ENCODE measurements around the gene TBC1D2B. TPM values are rescaled to one million over a fixed set of nuclear protein-coding genes. Genes with fewer than 3 reads are reported as not detected.

TBC1D2B gene
- total and polyA plus RNA-seq, 8 donors, result 13.4 to 35.8 (median 22.6) TPM

DNA sequence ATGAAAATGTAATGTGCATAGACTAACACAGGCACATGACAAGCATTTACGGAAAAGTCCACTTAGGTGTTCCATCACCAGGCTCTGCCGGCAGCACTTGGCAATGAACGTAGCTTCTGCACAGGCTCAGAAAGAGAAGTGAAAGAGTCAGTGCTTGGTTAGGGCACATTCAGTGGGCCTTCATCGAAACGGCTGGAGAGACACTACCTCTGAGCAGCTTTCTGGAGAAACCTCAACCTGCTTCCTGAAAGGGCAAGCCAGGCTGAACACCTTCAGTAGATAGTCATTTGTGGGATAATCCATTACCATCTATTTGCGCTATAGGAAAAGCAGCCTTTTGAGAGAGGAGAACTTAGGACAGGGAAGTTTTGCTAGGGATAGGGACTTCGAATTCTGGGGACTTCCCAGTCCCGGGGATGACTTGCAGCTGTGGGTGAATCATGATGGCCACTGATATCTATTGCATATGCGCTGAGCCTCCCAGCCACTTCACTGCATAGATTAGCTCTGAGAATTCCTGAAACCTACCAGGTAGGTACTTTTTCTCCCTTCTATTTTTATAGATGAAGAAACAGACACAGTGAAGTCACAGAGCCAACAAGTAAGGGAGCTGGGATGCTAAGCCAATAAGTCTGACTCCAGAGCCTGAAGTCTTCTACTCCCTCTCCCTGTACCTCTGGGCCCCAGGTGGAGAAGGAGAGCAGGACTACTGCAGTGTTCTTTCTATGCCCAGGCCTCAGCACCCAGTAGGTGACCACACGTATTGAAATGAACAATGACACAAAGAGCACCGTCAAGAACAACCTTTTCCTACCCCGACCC lies 10.7 kb upstream of the TBC1D2B start:
- TF ChIP-seq, protein P1, sequence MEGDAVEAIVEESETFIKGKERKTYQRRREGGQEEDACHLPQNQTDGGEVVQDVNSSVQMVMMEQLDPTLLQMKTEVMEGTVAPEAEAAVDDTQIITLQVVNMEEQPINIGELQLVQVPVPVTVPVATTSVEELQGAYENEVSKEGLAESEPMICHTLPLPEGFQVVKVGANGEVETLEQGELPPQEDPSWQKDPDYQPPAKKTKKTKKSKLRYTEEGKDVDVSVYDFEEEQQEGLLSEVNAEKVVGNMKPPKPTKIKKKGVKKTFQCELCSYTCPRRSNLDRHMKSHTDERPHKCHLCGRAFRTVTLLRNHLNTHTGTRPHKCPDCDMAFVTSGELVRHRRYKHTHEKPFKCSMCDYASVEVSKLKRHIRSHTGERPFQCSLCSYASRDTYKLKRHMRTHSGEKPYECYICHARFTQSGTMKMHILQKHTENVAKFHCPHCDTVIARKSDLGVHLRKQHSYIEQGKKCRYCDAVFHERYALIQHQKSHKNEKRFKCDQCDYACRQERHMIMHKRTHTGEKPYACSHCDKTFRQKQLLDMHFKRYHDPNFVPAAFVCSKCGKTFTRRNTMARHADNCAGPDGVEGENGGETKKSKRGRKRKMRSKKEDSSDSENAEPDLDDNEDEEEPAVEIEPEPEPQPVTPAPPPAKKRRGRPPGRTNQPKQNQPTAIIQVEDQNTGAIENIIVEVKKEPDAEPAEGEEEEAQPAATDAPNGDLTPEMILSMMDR (IDR thresholded peaks at IDR 0.05), result no peak
- WGBS, 2 donors, result 74 to 78% methylated on average over 12 of the region's 12 CpGs
- ATAC-seq (peak; percentile 26 to 62 (median 46)), DNase-seq (no peak), FAIRE-seq (no peak)
- Histone ChIP-seq H3K9me3 (no peaks in the 10 kb centered on the region), H3K4me1 (peaks cover 3 to 6% (median 4%) of the 10 kb centered on the region in 3 donors), H3K36me3 (no peaks in the 10 kb centered on the region), H3K27me3 (no peaks in the 10 kb centered on the region), H3K27ac (no peak overlapping the region), H3K4me3 (no peak overlapping the region)
- intact Hi-C loops (cut with DNase I), result no loop called here

DNA sequence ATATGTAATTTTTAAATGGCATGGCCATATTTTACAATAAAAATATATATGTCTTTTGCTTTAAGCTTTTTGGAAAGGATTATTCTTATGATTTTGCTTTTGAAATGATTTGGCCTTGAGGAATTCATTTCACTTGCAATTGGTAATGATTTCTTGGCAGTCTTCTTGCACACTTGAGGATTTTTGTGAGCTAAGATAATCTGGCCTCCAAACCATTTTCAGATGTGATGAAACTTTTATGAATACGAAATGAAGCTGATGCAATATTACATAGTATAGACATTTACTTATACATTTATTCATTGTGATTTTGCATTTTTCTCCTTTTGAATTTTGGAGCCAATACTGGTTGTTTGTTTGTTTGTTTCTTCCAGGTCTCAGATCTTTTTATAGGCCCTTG lies 8.4 kb upstream of the TBC1D2B start:
- DNase-seq (no peak), FAIRE-seq (no peak), ATAC-seq (no peak)
- H3K27ac ChIP-seq, result no peak overlapping the region
- no peak overlapping the region for H3K4me3 ChIP-seq
- TF ChIP-seq, protein P1 (IDR thresholded peaks at IDR 0.05), result no peak
- no peaks in the 10 kb centered on the region for H3K27me3 ChIP-seq
- H3K9me3 ChIP-seq, result no peaks in the 10 kb centered on the region
- peaks cover 3 to 6% (median 4%) of the 10 kb centered on the region in 3 donors for H3K4me1 ChIP-seq
- intact Hi-C loops (cut with DNase I), result no loop called here
- WGBS, 2 donors, result 77 to 79% methylated on average over 1 of the region's 1 CpG
- H3K36me3 ChIP-seq, result no peaks in the 10 kb centered on the region

DNA sequence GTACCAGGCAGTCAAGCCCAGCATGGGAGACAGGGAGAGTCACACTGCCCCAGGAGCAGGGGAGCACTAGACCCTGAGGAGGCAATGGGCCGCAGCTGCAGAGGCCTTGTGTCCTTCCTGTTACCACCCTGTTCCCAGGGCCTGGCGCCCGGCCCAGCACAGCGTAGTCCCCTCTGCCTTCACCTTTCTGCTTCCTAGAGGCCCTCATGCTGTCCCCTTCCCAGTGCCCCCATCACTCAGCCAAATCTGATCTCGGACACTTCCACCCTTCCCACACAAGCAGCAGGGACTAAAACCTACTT lies 6.9 kb upstream of the TBC1D2B start:
- WGBS, 2 donors, result 92 to 94% methylated on average over 5 of the region's 5 CpGs
- Histone ChIP-seq H3K4me3 (no peak overlapping the region), H3K27me3 (no peaks in the 10 kb centered on the region), H3K4me1 (peaks cover 3 to 6% (median 4%) of the 10 kb centered on the region in 3 donors), H3K9me3 (no peaks in the 10 kb centered on the region), H3K36me3 (no peaks in the 10 kb centered on the region), H3K27ac (no peak overlapping the region)
- TF ChIP-seq, protein P1 (IDR thresholded peaks at IDR 0.05), result no peak
- DNase-seq, result no peak
- intact Hi-C loops (cut with DNase I), result no loop called here
- FAIRE-seq, result no peak
- no peak for ATAC-seq

DNA sequence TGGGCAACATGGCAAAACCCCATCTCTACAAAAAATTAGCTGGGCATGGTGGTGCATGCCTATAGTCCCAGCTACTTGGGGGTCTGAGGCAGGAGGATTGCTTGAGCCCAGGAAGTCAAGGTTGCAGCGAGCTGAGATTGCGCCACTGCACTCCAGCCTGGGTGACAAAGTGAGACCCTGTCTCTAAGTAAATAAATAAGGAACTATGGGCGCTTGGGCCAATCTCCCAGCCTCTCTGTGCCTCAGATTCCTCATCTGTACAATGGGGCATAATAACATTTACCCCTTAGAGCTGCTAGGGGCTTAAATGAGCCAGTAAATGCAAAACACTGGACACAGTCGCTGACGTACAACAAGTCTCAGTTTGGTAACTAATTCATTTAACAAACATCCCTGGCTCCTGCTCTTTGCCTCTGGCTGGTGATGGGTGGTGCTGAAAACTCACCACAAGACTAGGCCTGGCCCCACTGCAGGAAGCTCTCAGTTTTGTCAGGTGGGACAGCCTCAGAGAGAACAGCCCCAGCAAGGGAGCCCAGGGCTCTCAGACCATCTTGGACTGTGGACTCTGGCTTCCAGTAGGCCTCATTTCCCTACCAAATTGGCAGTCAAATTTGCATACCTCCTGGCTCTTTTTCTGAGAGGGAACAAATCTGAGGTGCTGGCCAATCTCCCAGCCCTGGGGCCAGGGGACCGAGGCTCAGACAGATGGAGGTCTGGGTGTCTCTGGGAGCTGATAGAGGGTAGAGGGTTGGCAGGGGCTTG lies 6.4 kb upstream of the TBC1D2B start:
- 88 to 94% methylated on average over 6 of the region's 6 CpGs for WGBS, 2 donors
- no peak for ATAC-seq
- Histone ChIP-seq H3K27me3 (no peaks in the 10 kb centered on the region), H3K36me3 (no peaks in the 10 kb centered on the region), H3K9me3 (no peaks in the 10 kb centered on the region), H3K4me3 (no peak overlapping the region), H3K27ac (no peak overlapping the region), H3K4me1 (peaks cover 3 to 6% (median 4%) of the 10 kb centered on the region in 3 donors)
- TF ChIP-seq, protein P1 (IDR thresholded peaks at IDR 0.05), result no peak
- DNase-seq, result no peak
- FAIRE-seq, result no peak
- intact Hi-C loops (cut with DNase I), result no loop called here

DNA sequence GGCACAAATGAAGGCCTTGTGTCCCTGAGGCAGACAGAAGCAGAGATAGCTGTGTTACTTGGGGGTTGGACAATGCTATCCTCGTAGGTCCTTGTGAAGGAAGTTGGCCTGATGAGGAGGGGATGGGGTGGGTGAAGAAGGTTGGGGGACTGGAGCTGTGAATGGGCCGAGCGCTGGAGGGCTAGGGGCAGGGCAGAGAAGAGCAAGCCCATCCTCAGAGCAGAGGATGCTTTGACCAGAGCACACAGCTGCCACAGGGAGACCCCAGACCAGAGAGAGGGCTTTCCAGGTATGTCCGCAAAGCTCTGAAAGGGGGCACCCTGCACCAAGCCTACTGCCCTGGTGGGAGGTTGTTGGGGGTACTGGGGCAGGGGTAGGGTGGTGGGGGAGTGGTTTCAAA lies 5.7 kb upstream of the TBC1D2B start:
- TF ChIP-seq, protein P1 (IDR thresholded peaks at IDR 0.05), result no peak
- WGBS, 2 donors, result 87 to 92% methylated on average over 4 of the region's 4 CpGs
- Histone ChIP-seq H3K4me3 (no peak overlapping the region), H3K27me3 (no peaks in the 10 kb centered on the region), H3K4me1 (peaks cover 0 to 1% (median 0%) of the 10 kb centered on the region in 3 donors), H3K9me3 (no peaks in the 10 kb centered on the region), H3K36me3 (no peaks in the 10 kb centered on the region), H3K27ac (no peak overlapping the region)
- DNase-seq (no peak), FAIRE-seq (no peak), ATAC-seq (no peak)
- intact Hi-C loops (cut with DNase I), result no loop called here
